ENCODE data around the gene CUL1.

Gene CUL1

DNA sequence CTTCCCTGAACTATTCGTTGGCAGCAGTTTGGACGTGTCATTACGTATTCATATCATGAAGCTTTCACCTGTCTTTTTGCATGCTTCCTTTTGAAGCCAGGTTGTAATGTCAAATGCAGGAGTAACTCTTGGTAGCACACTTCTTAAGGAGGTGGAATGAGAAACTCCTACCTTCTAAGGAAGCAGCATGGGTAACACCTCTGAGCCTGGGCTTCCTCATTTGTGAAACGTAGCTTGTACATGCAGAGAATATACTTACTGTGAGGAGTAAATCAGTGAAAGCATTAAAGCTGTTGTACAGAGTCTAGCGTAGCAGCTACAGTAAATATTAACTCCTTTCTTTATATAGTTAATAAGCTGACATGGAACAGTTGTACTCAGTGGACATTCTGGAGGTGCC lies 21.1 kb downstream of the CUL1 start:
- no peak for DNase-seq

DNA sequence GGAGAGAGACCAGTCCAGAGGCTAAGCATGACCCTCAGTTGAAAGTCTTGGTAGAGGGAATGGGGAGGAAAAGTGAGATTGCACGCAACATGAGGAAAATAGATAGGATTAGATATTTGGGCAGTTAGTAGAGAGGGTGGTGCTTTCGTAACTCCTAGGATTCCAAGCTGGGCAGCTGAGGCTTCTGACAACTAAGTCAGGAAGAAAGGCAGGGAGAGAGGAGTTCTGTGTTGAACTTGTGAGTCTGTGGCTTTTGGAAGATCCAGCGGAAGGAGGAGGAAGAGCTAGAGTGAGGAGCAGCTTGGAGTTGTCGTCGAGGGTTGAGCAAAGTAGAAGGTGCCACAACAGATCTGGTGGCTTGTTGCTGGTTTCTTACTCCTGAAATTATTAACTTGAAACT lies 21.8 kb downstream of the CUL1 start:
- DNase-seq: no peak

GRCh38 chr7:148721390-148721789 lies 22.7 kb downstream of the CUL1 start:
- DNase-seq: no peak

- peak; percentile 34 for DNase-seq
These were observed 23.9 kb downstream of the CUL1 start for GRCh38 chr7:148722340-148723165.

DNA sequence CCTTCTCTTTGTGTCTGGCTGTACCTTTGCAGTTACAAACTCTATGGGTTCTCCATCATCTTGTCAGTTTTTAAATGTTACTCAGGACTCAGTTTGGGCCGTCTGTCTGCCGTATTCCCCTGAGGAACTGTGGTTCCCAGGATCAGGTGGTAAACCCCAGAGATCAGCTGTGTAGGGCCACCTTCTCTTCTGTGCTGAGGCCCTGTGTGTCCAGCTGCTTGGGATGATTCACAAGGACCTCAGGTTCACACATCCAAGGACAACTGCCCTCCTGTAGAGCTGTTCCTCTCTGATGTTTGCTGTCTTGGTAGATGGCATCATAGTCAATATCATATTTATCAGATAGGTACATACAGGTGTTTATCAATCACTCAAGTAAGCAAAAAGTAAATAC lies 24.5 kb downstream of the CUL1 start:
- DNase-seq: peak; percentile 4

DNA sequence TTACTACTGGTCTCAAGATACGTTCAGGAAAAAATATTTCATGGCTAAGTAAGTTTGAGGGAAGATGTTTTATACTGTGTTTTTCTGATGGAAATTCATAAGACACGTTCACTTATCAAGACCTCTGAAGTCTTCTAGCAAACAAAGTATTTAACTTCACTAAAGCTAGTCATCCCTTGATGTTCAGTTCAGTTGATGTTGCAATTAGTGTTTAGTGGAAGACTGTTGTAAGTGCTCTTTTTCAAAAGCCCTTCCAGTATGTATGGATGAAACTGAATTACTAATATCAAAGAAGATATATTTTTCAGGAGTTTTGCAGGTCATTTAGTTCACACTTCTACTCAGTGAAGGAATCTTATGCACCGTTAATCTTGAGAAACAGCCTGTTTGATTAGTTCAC lies 25.1 kb downstream of the CUL1 start:
- no peak for DNase-seq

DNA sequence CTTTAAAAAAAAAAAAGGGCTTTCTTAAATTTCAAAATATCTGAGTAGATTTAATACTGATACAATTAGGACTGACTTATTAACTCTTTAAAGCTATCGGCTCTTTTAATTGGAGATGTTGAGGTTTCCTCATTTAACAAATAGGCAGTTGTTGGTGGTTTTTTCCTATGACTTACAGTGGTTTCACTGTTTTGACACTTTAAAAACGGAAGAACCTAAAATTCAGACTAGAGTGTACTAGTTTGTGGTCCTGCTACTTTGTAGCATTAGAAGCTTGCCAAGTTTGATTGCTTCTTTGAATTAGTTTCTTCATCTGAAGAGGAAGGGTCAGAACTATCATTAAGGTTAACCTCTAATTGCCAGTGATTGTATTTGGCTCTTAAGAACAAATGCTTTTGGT lies 27.7 kb downstream of the CUL1 start:
- DNase-seq: no peak

DNA sequence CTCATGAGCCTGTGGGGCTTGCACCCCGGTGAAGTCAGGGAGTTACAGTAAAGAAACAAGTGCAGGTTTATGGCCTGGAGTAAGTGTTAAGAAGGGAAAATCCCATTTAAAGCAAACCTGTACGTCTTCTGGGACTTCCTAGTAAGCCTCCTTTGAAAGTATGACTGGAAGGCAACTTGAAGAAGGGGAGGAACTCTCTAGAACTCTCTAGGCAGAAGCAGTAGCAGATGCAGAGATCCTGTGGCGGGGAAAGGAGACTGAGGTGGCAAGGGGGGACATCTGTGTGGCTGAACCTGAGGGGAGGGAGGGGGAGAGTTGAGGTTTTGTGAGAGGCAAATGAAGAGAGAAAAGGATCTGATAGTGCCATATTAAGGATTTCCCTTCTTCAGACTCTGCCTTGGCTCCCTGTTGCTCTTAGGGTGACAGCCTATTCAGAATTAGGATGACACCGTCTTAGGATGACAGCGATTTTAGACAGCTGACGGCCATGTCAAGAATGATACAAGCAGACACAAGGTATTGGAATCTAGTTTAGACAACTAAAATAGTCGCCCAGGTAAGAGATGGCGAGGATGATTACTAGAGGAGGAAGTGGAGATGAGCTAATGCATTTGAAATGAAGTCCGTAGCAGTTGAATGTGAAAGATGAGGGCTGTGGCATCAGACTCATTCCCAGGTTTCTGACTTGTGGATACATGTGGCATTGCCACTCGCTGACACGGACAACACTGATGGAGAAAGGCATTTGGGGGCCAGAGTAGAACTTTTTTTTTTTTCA lies 29.0 kb downstream of the CUL1 start:
- DNase-seq: no peak

DNA sequence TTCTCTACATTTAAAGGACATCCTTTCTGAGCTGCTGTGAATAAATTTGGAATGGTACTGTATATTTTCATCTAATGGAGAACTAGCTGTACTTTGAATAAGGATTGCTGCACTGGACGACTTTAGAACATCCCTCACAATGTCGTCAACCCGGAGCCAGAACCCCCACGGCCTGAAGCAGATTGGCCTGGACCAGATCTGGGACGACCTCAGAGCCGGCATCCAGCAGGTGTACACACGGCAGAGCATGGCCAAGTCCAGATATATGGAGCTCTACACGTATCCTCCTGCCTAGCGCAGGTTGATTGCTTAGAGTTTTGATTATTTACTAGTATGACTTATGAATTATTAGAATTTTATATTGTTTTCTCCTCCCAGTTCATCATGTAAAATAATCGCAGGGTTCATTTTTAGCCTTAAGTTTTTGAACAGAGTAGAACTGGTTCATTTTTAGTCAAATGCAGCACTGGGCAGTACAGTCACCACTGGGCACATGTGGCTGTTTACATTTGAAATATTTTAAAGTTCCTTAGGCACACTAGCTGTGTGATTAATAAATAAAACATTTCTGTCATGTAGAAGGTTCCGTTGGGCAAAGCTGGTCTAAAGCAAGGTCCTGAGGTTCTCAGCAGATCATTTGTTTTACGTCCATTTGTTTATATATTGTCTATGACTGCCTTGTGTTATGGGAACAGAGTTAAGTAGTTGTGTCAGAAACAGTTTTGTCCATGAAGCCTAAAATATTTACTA lies 31.5 kb downstream of the CUL1 start:
- no peak for DNase-seq

- DNase-seq: no peak
These were observed 34.2 kb downstream of the CUL1 start for GRCh38 chr7:148732862-148733261.

DNA sequence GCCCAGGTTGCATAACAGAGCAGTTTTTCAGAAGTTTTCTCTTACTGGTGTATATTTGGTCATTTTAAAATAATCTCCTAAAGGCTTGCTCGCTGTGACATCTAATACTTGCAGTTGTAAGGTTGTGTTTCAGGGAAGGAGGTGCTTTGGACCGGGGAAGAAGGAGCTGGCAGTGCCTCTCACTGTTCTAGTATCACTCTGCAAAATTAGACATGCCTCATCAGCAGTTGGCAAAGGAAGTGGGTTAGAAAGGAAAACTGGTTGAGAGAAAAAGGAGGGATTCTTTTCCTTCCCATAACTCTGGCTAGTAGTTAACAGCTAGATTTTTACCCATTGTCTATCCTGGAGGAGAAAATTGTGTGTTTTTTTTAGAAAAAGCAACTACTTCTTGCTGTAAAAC lies 34.8 kb downstream of the CUL1 start:
- DNase-seq: no peak

GRCh38 chr7:148735141-148735540 lies 36.4 kb downstream of the CUL1 start:
- no peak for DNase-seq

DNA sequence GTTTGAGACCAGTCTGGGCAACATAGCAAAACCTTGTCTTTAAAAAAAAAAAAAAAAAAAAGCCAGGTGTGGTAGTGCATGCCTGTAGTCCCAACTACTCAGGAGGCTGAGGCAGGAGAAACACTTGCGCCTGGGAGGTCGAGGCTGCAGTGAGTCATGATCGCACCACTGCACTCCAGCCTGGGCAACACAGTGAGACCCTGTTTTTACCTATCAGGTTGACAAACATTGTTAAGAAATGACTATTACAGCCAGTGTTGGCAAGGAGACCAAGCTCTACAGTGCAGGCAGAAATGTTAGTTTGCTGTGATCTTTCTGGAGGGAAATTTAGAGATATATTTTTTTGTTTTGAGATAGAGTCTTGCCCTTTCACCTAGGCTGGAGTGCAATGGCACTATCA lies 37.3 kb downstream of the CUL1 start:
- no peak for DNase-seq

DNA sequence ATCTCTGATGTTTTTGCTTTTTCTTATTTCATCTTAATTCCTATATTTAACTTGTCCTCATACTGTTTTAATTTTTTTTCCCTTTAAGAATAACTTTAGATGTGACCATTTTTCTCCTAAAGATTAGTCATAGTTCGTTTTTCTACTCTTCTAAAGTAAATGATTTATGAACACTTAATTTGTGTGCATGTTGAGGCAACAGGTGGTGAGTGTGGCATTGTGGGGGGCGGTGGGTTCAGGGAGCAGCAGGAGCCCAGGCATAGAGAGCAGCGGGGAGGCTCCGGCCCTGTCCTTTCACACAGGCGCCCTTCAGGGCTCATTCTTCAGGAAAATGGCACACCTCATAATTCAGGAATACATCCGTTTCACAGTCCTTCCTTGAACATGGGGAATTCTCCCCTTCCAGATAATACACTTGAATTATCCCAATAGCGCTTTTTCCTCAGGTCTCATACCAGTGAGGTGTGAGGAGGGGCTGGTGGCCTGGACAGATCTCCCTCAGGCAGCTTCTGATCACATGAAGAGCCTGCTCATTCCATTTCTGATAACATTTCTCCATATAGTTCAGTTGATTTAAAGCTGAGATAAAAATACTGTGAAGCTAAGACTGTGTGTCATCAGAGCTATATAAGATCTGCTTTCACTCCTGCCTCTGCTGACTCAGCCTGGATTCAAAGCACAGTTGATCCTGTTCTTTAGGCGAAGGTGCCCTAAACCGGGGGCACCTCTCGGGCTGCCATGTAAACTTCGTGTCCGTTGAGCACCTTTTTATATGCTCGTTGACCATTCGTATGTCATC lies 40.2 kb downstream of the CUL1 start:
- no peak for DNase-seq

- no peak for DNase-seq
These were observed 47.4 kb downstream of the CUL1 start for GRCh38 chr7:148746135-148746534.

- DNase-seq: peak; percentile 93
These were observed 48.6 kb downstream of the CUL1 start for GRCh38 chr7:148747274-148747673.

GRCh38 chr7:148750442-148751355 lies 52.0 kb downstream of the CUL1 start:
- no peak for DNase-seq

DNA sequence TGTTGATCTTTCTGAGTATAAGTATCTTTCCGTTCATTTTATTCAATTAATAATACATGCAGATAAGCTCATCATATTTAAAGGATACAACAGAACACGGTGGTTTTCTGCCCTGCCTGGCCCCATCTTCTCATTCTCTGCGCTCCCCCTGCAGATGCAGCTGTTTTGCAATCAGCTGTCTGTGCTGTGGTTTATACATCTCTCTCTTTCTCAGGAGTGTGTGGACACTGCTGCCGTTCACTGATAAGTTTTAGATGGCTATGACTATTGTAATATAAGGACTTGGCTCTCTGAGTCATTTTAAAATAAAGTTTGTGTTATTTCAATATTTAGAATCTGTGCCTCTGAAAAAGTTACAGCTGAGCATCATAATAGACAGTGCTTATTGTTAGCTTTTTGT lies 54.5 kb downstream of the CUL1 start:
- no peak for DNase-seq

DNA sequence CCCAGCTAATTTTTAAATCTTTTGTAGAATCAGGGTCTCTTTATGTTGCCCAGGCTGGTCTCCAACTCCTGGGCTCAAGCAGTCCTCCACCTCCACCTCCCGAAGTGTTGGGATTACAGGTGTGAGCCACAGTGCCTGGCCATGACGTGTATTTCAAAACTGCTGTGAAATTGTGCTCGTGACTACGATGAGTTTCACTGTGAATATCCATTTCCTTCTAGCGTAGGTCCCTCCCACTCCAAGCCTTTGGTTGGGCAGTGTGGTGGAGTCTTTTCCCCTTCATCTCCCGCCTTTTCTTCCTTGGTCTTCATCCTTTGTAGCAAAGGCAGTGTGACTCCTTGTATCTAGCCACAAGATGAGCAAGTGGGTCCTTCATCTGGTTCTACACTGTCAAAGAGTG lies 56.2 kb downstream of the CUL1 start:
- DNase-seq: no peak

- no peak for DNase-seq
These were observed 63.0 kb downstream of the CUL1 start for GRCh38 chr7:148761499-148762278.

DNA sequence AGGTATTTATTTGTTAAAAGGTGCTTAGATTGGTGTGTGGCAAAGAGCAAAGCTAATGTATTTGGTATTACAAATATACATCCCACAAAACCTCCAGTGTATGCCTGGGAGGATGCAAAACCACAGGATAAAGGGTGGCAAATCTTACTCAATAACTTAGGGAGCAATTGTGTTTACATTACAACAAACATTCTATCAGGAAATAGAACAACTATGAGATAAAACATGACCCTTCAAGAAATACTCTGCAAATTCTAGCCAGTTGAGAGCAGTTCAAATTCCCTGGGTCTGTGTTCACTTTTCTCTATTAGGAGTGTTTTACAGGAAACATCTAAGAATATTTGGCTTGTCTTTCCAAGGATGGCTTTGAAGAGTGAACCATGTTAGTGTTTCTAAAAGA lies 64.9 kb downstream of the CUL1 start:
- no peak for DNase-seq

Measured in NCI-H146 (cell line).